ENCODE results near the gene POU1F1. TPM values are rescaled to one million over a fixed set of nuclear protein-coding genes. Genes with fewer than 3 reads are reported as not detected.
A peak's percentile ranks its signal among the peaks of the same experiment; 100 is the strongest.
"Not testable (repeated sequence)": the region's sequence is repeated elsewhere in the genome, so short reads cannot be mapped to it uniquely, and the experiment has no call there.

The POU1F1 gene
- total and polyA plus RNA-seq, 2 donors: 0.11 to 0.28 TPM

DNA sequence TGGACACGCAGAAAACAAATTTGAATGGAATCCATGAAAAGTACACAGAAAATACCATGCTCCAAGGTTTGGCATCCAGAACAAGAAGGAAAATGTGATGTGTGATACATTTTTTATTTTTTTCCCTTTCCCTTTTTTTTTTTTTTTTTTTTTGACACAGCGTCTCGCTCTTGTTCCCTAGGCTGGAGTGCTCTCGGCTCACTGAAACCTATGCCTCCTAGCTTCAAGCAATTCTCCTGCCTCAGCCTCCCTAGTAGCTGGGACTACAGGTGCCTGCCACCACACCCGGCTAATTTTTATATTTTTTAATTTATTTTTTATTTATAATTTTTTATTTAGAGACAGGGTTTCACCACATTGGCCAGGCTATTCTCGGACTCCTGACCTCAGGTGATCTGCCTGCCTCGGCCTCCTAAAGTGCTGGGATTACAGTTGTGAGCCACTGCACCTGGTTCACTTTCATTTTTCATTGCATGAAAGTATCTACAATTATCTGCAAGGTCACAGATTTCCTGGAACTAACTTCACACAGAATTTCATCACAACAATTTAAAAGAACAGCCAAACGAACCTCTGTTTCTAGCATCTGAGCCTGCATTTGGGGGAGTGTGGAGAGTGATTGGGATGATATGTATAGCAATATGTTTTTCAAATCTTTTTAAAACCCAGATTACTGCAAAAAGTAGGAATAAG lies 8.3 kb downstream of the POU1F1 start:
- peak in 1 of 9 donors; percentile 29 for DNase-seq (ENCODE audit: low read depth in 6 of 9, low spot score in 9 of 9)
- Histone ChIP-seq H3K27me3 (ENCODE audit: control insufficient read depth in 2 of 2, insufficient read depth in 1 of 2, low read length in 1 of 2) (no peaks in the 10 kb centered on the region), H3K36me3 (ENCODE audit: control insufficient read depth in 2 of 2, insufficient read depth in 2 of 2, low read length in 1 of 2) (no peaks in the 10 kb centered on the region), H3K9me3 (ENCODE audit: control insufficient read depth in 2 of 2, insufficient read depth in 1 of 2, low read length in 1 of 2) (no peaks in the 10 kb centered on the region), H3K4me3 (ENCODE audit: low read length in 2 of 2) (no peak overlapping the region), H3K27ac (ENCODE audit: low read depth in 1 of 2, low read length in 1 of 2) (peak overlapping the region in 1 of 2 donors; percentile 23), H3K4me1 (ENCODE audit: control insufficient read depth in 2 of 2, insufficient read depth in 2 of 2, low read length in 2 of 2) (peaks cover 2 to 12% of the 10 kb centered on the region in 2 donors)
- 66% methylated on average over 8 of the region's 8 CpGs for WGBS

DNA sequence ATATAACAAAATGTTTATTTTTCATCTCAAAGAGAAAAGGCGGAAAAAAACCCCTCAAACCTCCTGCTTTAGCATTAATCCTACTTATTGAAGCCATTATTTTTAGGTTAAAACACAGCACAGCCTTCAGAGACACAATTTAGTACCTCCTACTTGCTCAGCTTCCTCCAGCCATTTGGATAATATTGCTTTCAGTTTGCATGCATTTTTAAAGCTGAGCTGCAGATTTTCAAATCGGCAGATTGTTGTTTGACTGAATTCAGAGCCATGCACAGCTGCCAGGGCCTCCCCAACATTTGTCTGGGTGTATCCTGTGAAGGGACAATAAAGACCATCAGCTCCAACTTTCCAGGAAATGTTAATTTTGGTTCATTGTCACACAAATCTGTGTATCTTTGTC lies 14.5 kb downstream of the POU1F1 start:
- Histone ChIP-seq H3K4me3 (ENCODE audit: low read length in 2 of 2) (no peak overlapping the region), H3K36me3 (ENCODE audit: control insufficient read depth in 2 of 2, insufficient read depth in 2 of 2, low read length in 1 of 2) (no peaks in the 10 kb centered on the region), H3K4me1 (ENCODE audit: control insufficient read depth in 2 of 2, insufficient read depth in 2 of 2, low read length in 2 of 2) (no peaks in the 10 kb centered on the region), H3K9me3 (ENCODE audit: control insufficient read depth in 2 of 2, insufficient read depth in 1 of 2, low read length in 1 of 2) (no peaks in the 10 kb centered on the region), H3K27me3 (ENCODE audit: control insufficient read depth in 2 of 2, insufficient read depth in 1 of 2, low read length in 1 of 2) (no peaks in the 10 kb centered on the region), H3K27ac (ENCODE audit: low read depth in 1 of 2, low read length in 1 of 2) (no peak overlapping the region)
- 80% methylated on average over 2 of the region's 2 CpGs for WGBS
- DNase-seq (ENCODE audit: low read depth in 6 of 9, low spot score in 9 of 9): no peak

DNA sequence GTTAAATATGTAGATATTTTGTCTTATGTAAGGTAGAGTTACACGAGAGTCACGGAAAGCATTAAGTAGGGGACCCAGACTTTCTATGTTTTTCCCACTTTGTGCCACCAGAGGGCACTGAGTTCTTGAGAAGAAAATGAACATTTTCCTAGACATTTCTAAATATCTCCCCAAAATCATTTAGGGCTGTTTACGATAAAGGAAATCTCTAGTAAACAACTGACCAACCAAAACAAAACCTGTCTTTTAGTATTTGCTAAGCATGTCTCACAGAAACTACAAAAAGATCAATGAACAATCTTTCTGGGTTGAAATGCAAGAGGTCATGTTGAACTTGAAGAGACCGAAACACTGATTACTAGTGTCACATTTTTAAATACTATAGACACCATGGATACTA lies 16.1 kb downstream of the POU1F1 start:
- Histone ChIP-seq H3K27ac (ENCODE audit: low read depth in 1 of 2, low read length in 1 of 2) (no peak overlapping the region), H3K36me3 (ENCODE audit: control insufficient read depth in 2 of 2, insufficient read depth in 2 of 2, low read length in 1 of 2) (no peaks in the 10 kb centered on the region), H3K4me1 (ENCODE audit: control insufficient read depth in 2 of 2, insufficient read depth in 2 of 2, low read length in 2 of 2) (no peaks in the 10 kb centered on the region), H3K9me3 (ENCODE audit: control insufficient read depth in 2 of 2, insufficient read depth in 1 of 2, low read length in 1 of 2) (no peaks in the 10 kb centered on the region), H3K27me3 (ENCODE audit: control insufficient read depth in 2 of 2, insufficient read depth in 1 of 2, low read length in 1 of 2) (no peaks in the 10 kb centered on the region), H3K4me3 (ENCODE audit: low read length in 2 of 2) (no peak overlapping the region)
- WGBS: 50% methylated on average over 4 of the region's 4 CpGs
- peak; percentile 8 to 78 (median 39) for DNase-seq (ENCODE audit: low read depth in 6 of 9, low spot score in 9 of 9)

DNA sequence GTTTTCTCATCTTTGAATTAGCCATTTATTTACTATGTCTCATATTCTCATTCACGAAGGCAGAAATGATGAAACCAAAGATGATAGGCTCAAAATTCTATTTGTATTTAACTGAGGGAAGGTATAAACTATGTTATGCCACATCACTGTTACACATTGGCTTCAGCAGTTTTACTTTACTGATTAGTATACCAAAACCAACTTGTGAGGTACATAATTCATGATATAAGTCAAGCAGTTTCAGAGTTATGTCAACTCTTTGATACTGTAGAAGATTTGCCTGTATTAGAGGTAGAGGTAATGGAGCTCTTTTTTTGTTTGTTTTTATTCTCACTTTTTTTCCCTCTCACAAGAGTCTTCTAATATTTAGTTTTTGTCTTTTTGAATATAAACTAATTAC lies 26.4 kb downstream of the POU1F1 start:
- DNase-seq (ENCODE audit: low read depth in 6 of 9, low spot score in 9 of 9): no peak
- H3K27ac ChIP-seq (ENCODE audit: low read depth in 1 of 2, low read length in 1 of 2): no peak overlapping the region
- H3K27me3 ChIP-seq (ENCODE audit: control insufficient read depth in 2 of 2, insufficient read depth in 1 of 2, low read length in 1 of 2): no peaks in the 10 kb centered on the region
- H3K4me3 ChIP-seq (ENCODE audit: low read length in 2 of 2): no peak overlapping the region
- H3K4me1 ChIP-seq (ENCODE audit: control insufficient read depth in 2 of 2, insufficient read depth in 2 of 2, low read length in 2 of 2): no peaks in the 10 kb centered on the region
- peaks cover 2 to 5% of the 10 kb centered on the region in 2 donors for H3K36me3 ChIP-seq (ENCODE audit: control insufficient read depth in 2 of 2, insufficient read depth in 2 of 2, low read length in 1 of 2)
- 99% methylated on average over 1 of the region's 1 CpG for WGBS
- no peaks in the 10 kb centered on the region for H3K9me3 ChIP-seq (ENCODE audit: control insufficient read depth in 2 of 2, insufficient read depth in 1 of 2, low read length in 1 of 2)

DNA sequence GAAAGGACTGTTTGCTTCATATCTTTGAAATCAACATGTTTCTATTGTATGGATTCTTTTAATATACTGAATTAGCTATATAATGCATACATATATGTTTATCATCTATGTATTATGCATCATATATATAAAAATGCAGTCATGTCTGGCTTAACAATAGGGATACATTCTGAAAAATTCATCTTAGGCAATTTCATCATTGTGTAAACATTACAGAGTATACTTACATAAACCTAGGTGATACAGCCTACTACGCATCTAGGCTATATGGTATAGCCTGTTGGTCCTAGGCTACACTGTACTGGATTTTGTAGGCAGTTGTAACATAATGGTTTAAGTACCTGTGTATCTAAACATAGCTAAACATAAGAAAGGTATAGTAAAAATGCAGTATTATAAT lies 27.6 kb downstream of the POU1F1 start:
- Histone ChIP-seq H3K9me3 (ENCODE audit: control insufficient read depth in 2 of 2, insufficient read depth in 1 of 2, low read length in 1 of 2) (no peaks in the 10 kb centered on the region), H3K36me3 (ENCODE audit: control insufficient read depth in 2 of 2, insufficient read depth in 2 of 2, low read length in 1 of 2) (peaks cover 2 to 4% of the 10 kb centered on the region in 2 donors), H3K27ac (ENCODE audit: low read depth in 1 of 2, low read length in 1 of 2) (no peak overlapping the region), H3K4me3 (ENCODE audit: low read length in 2 of 2) (no peak overlapping the region), H3K27me3 (ENCODE audit: control insufficient read depth in 2 of 2, insufficient read depth in 1 of 2, low read length in 1 of 2) (no peaks in the 10 kb centered on the region), H3K4me1 (ENCODE audit: control insufficient read depth in 2 of 2, insufficient read depth in 2 of 2, low read length in 2 of 2) (no peaks in the 10 kb centered on the region)
- no peak for DNase-seq (ENCODE audit: low read depth in 6 of 9, low spot score in 9 of 9)
- 99% methylated on average over 1 of the region's 1 CpG for WGBS

DNA sequence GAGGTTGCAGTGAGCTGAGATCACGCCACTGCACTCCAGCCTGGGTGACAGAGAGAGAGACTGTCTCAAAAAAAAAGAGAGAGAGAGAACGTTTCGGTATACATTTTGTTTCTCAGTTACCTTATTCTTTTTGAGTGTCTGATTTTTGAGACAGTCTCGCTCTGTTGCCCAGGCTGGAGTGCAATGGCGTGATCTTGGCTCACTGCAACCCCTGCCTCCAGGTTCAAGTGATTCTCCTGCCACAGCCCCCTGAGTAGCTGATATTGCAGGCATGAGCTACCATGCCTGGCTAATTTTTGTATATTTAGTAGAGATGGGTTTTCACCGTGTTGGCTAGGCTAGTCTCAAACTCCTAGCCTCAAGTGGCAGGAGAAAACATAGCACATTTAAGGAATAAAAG lies 28.2 kb downstream of the POU1F1 start:
- not testable (repeated sequence) for H3K4me1 ChIP-seq (ENCODE audit: control insufficient read depth in 2 of 2, insufficient read depth in 2 of 2, low read length in 2 of 2); H3K27ac ChIP-seq (ENCODE audit: low read depth in 1 of 2, low read length in 1 of 2); H3K27me3 ChIP-seq (ENCODE audit: control insufficient read depth in 2 of 2, insufficient read depth in 1 of 2, low read length in 1 of 2); DNase-seq (ENCODE audit: low read depth in 6 of 9, low spot score in 9 of 9); H3K4me3 ChIP-seq (ENCODE audit: low read length in 2 of 2); H3K36me3 ChIP-seq (ENCODE audit: control insufficient read depth in 2 of 2, insufficient read depth in 2 of 2, low read length in 1 of 2); H3K9me3 ChIP-seq (ENCODE audit: control insufficient read depth in 2 of 2, insufficient read depth in 1 of 2, low read length in 1 of 2)
- WGBS: 96% methylated on average over 6 of the region's 6 CpGs

DNA sequence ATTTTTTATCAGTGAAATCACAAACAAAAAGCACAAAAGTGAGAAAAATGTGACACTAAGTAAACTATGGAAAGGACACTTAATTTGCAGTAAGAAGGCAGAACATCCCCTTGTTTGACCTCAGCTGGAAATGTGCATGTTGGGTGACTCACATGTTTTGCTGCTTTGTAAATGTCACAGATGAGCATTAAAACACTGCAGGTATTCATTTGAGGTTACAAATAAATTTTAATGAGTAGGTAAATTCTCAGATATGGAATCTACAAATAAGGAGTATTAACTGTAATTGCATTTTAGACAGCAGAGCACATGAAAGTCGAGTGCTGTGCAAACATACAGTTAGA lies 29.0 kb downstream of the POU1F1 start:
- Histone ChIP-seq H3K27me3 (ENCODE audit: control insufficient read depth in 2 of 2, insufficient read depth in 1 of 2, low read length in 1 of 2) (no peaks in the 10 kb centered on the region), H3K27ac (ENCODE audit: low read depth in 1 of 2, low read length in 1 of 2) (no peak overlapping the region), H3K4me3 (ENCODE audit: low read length in 2 of 2) (no peak overlapping the region), H3K9me3 (ENCODE audit: control insufficient read depth in 2 of 2, insufficient read depth in 1 of 2, low read length in 1 of 2) (no peaks in the 10 kb centered on the region), H3K36me3 (ENCODE audit: control insufficient read depth in 2 of 2, insufficient read depth in 2 of 2, low read length in 1 of 2) (peaks cover 2 to 3% of the 10 kb centered on the region in 2 donors), H3K4me1 (ENCODE audit: control insufficient read depth in 2 of 2, insufficient read depth in 2 of 2, low read length in 2 of 2) (no peaks in the 10 kb centered on the region)
- DNase-seq (ENCODE audit: low read depth in 6 of 9, low spot score in 9 of 9): no peak
- WGBS: 99% methylated on average over 1 of the region's 1 CpG

DNA sequence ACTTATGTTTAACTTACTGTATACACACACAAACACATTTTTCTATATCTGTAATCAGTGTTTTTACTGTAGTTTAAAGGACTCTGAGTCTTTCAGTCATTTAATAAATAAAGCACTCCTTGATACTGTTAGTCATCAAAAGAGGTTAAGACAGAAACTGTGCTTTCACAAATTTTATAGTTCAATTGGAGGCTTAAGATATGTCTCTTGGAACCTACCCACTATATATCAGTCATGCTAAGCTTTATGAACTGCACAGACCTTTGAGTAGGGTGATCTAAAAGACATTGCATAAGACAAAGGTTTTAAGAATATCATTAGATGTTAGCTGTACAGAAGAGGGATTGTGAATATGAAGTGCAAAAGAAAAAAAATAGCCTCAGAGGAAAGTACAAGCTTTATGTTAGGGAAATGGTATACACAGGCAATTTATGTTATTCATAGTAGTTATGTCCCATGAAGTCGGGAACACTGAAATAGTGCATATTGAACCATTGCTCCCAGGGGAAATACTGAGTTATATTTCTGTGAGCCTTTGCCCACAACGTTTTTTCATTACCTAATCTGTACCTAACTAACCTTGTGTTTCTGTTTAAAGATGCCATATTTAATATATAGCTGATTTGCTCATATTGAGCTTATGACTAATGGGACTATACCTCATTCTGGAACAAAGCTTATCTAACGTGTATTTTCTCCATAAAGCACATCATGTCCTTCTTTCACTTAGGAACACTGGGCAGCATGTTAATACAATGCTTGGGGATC lies 29.5 kb downstream of the POU1F1 start:
- peaks cover 2 to 3% of the 10 kb centered on the region in 2 donors for H3K36me3 ChIP-seq (ENCODE audit: control insufficient read depth in 2 of 2, insufficient read depth in 2 of 2, low read length in 1 of 2)
- H3K27me3 ChIP-seq (ENCODE audit: control insufficient read depth in 2 of 2, insufficient read depth in 1 of 2, low read length in 1 of 2): no peaks in the 10 kb centered on the region
- no peak overlapping the region for H3K4me3 ChIP-seq (ENCODE audit: low read length in 2 of 2)
- H3K27ac ChIP-seq (ENCODE audit: low read depth in 1 of 2, low read length in 1 of 2): no peak overlapping the region
- no peak for DNase-seq (ENCODE audit: low read depth in 6 of 9, low spot score in 9 of 9)
- no peaks in the 10 kb centered on the region for H3K4me1 ChIP-seq (ENCODE audit: control insufficient read depth in 2 of 2, insufficient read depth in 2 of 2, low read length in 2 of 2)
- no peaks in the 10 kb centered on the region for H3K9me3 ChIP-seq (ENCODE audit: control insufficient read depth in 2 of 2, insufficient read depth in 1 of 2, low read length in 1 of 2)
- 94% methylated on average over 3 of the region's 3 CpGs for WGBS

DNA sequence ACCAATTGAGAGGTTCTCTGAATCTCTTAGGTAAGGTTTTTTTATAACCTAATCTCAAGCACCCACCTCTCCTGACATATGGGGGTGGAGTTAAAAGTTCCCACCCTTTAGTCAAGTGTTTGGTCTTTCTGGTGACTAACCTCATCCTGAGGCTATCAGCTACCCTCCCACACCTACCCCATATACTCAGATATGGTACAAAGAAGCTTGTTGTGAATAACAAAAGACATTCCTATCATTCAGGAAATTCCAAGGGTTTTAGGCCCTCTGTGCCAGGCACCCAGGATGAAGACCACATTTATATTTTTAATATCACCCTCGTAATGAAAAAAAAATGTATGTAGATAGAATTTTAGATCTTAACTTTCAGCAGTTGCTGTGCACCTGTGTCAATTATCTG lies 40.3 kb downstream of the POU1F1 start:
- no peaks in the 10 kb centered on the region for H3K36me3 ChIP-seq (ENCODE audit: control insufficient read depth in 2 of 2, insufficient read depth in 2 of 2, low read length in 1 of 2)
- WGBS: 97% methylated on average over 1 of the region's 1 CpG
- H3K27ac ChIP-seq (ENCODE audit: low read depth in 1 of 2, low read length in 1 of 2): no peak overlapping the region
- no peaks in the 10 kb centered on the region for H3K9me3 ChIP-seq (ENCODE audit: control insufficient read depth in 2 of 2, insufficient read depth in 1 of 2, low read length in 1 of 2)
- DNase-seq (ENCODE audit: low read depth in 6 of 9, low spot score in 9 of 9): no peak
- H3K27me3 ChIP-seq (ENCODE audit: control insufficient read depth in 2 of 2, insufficient read depth in 1 of 2, low read length in 1 of 2): no peaks in the 10 kb centered on the region
- no peak overlapping the region for H3K4me3 ChIP-seq (ENCODE audit: low read length in 2 of 2)
- H3K4me1 ChIP-seq (ENCODE audit: control insufficient read depth in 2 of 2, insufficient read depth in 2 of 2, low read length in 2 of 2): no peaks in the 10 kb centered on the region

All from thymus (tissue), 11 donors.